K562 (cell line): Measurements from ENCODE around the gene PVALEF. TPM values are rescaled to one million over a fixed set of nuclear protein-coding genes. Genes with fewer than 3 reads are reported as not detected.

Experiments used
- ATAC-seq: fragments of 200-7000 bp; cut with Tn5 transposase; 3 replicates; pipeline ENCODE4 v1.9.1; 2020; ENCODE audit warnings: moderate library complexity
- BruUV-seq: library from RNA; stranded (reverse); fragments of 400-500 nt; replicated peaks from 2 replicates; lab custom pipeline; 2021; lab: Mats Ljungman, UMichigan
- CTCF ChIA-PET: fragments of 300-600 bp; formaldehyde crosslinking; extraction: SDS; loops from one replicate; lab custom pipeline; 2021; ENCODE audit warnings: low intra/inter-chr PET ratio; lab: Yijun Ruan, JAX
- POLR2A ChIA-PET: fragments of 300-600, 350-650 bp; sonication (Branson Sonifier 250); formaldehyde crosslinking; extraction: SDS; loops from one replicate; lab custom pipeline; 2021; ENCODE audit warnings: antibody characterized with exemption, inconsistent platforms; lab: Yijun Ruan, JAX
- DNase-seq, 4 experiments: peaks; one replicate each; pipeline versions ENCODE4 v3.0.0 to v3.0.0-alpha.2; 2011 to 2018; ENCODE audit warnings: low spot score in 3 of 4, mixed read lengths in 3 of 4; ENCODE audit errors: extremely low read depth in 1 of 4
- FAIRE-seq: peaks from 2 replicates; lab custom pipeline; 2011; peaks lifted over from hg19 to GRCh38; lab: Jason Lieb, UNC
- H2AFZ ChIP-seq: 2 replicates; pipeline ENCODE4 v1.6.0; 2011; ENCODE audit warnings: low read depth, low read length, control low read depth, inconsistent platforms
- H3K27ac ChIP-seq: fragments of 200-600 bp; 3 replicates; pipeline ENCODE4 v1.8.0; 2011; ENCODE audit warnings: low read depth, mild to moderate bottlenecking, control low read depth, inconsistent platforms, low read length, moderate library complexity, mixed read lengths; ENCODE audit errors: extremely low read depth
- H3K27me3 ChIP-seq, 2 experiments: fragments of 300-600 bp in 1 of 2; 2 replicates in 1 of 2; 3 replicates in 1 of 2; pipeline versions ENCODE4 v1.6.0 to v1.8.0; 2011; ENCODE audit warnings: inconsistent platforms in 2 of 2, low read length in 2 of 2, mild to moderate bottlenecking in 1 of 2, mixed read lengths in 1 of 2, moderate library complexity in 1 of 2; ENCODE audit not compliant: control insufficient read depth in 2 of 2, insufficient read depth in 2 of 2
- H3K36me3 ChIP-seq: fragments of 300-600 bp; 3 replicates; pipeline ENCODE4 v1.8.0; 2011; ENCODE audit warnings: mild to moderate bottlenecking, low read length, inconsistent platforms; ENCODE audit not compliant: control insufficient read depth, insufficient read depth
- H3K4me1 ChIP-seq, 2 experiments: fragments of 200-600 bp in 1 of 2; replicated peaks in 1 of 2; 2 replicates in 1 of 2; 3 replicates in 1 of 2; pipeline versions ENCODE4 v1.5.1 to v1.8.0; 2011; ENCODE audit warnings: inconsistent platforms in 2 of 2, low read length in 2 of 2, mild to moderate bottlenecking in 1 of 2, mixed read lengths in 1 of 2, moderate library complexity in 1 of 2; ENCODE audit not compliant: control insufficient read depth in 2 of 2, insufficient read depth in 2 of 2
- H3K4me2 ChIP-seq: 2 replicates; pipeline ENCODE4 v1.6.1; 2011; ENCODE audit warnings: low read length, control low read depth, inconsistent platforms, mixed read lengths; ENCODE audit not compliant: insufficient read depth
- H3K4me3 ChIP-seq: fragments of 200-600 bp; sonication (generic), shearing (Covaris generic); 2 replicates; pipeline ENCODE4 v1.5.1; 2016; ENCODE audit warnings: control low read depth, inconsistent platforms
- H3K79me2 ChIP-seq: fragments of 200-600 bp; 3 replicates; pipeline ENCODE4 v1.8.0; 2011; ENCODE audit warnings: low read length, inconsistent platforms; ENCODE audit not compliant: control insufficient read depth, insufficient read depth
- H3K9ac ChIP-seq, 2 experiments: 2 replicates each; pipeline versions ENCODE4 v1.6.0 to v1.6.1; 2011; ENCODE audit warnings: low read depth in 2 of 2, low read length in 2 of 2, control low read depth in 1 of 2, inconsistent platforms in 1 of 2, mild to moderate bottlenecking in 1 of 2, mixed read lengths in 1 of 2; ENCODE audit not compliant: insufficient read depth in 1 of 2
- H3K9me1 ChIP-seq: one replicate; pipeline ENCODE4 v1.6.0; 2011; ENCODE audit warnings: inconsistent platforms, mild to moderate bottlenecking, low read length, moderate library complexity; ENCODE audit not compliant: control insufficient read depth, insufficient read depth
- H3K9me3 ChIP-seq: replicated peaks from 2 replicates; pipeline ENCODE4 v1.5.1; 2011; ENCODE audit warnings: low read depth, low read length, inconsistent platforms; ENCODE audit not compliant: control insufficient read depth, insufficient read depth
- H4K20me1 ChIP-seq: replicated peaks from 2 replicates; pipeline ENCODE4 v1.6.1; 2011; ENCODE audit warnings: low read length, inconsistent platforms, mixed read lengths; ENCODE audit not compliant: control insufficient read depth, insufficient read depth
- ASH1L ChIP-seq: fragments of 450-650 bp; IDR thresholded peaks from 2 replicates; pipeline ENCODE4 v1.6.1; 2018; ENCODE audit warnings: borderline replicate concordance, mild to moderate bottlenecking, low read depth; ENCODE audit not compliant: partially characterized antibody
- DLX4 ChIP-seq: fragments of 250-450 bp; sonication (Bioruptor Pico); IDR thresholded peaks from 2 replicates; pipeline ENCODE4 v1.6.1; 2021; ENCODE audit warnings: mild to moderate bottlenecking
- NBN ChIP-seq: fragments of 450-650 bp; IDR thresholded peaks from 2 replicates; pipeline ENCODE4 v1.6.1; 2016; ENCODE audit warnings: low read depth, mild to moderate bottlenecking
- NFYB ChIP-seq: IDR thresholded peaks from 2 replicates; pipeline ENCODE4 v1.6.1; 2011; ENCODE audit warnings: mild to moderate bottlenecking, moderate library complexity; ENCODE audit not compliant: insufficient read length; ENCODE audit errors: extremely low read depth
- REST ChIP-seq, 2 experiments: fragments of 450-650 bp; formaldehyde crosslinking in 1 of 2; IDR thresholded peaks; 2 replicates each; pipeline versions ENCODE4 v1.4.0 to v1.6.1; 2014 to 2020; ENCODE audit warnings: mild to moderate bottlenecking in 2 of 2, borderline replicate concordance in 1 of 2, low read depth in 1 of 2
- TCF3 ChIP-seq: sonication (generic); formaldehyde crosslinking; IDR thresholded peaks from 2 replicates; pipeline ENCODE4 v1.4.0; 2020; ENCODE audit warnings: mild to moderate bottlenecking, missing genetic modification reagents
- ZBTB17 ChIP-seq: fragments of 450-650 bp; formaldehyde crosslinking; IDR thresholded peaks from 2 replicates; pipeline ENCODE4 v1.4.0; 2020; ENCODE audit warnings: mild to moderate bottlenecking
- ZFX ChIP-seq: sonication (generic); formaldehyde crosslinking; IDR thresholded peaks from 2 replicates; pipeline ENCODE4 v1.8.0; 2022; ENCODE audit warnings: mild to moderate bottlenecking, missing genetic modification reagents, moderate library complexity
- ZNF316 ChIP-seq: fragments of 450-650 bp; IDR thresholded peaks from 2 replicates; pipeline ENCODE4 v1.6.1; 2016
- ZNF583 ChIP-seq: fragments of 250-450 bp; sonication (Bioruptor Pico); IDR thresholded peaks from 2 replicates; pipeline ENCODE4 v1.4.0; 2020
- WGBS: fragments of 100-300 bp; shearing (Covaris generic); methylation state at CpG from one replicate; pipeline ENCODE4 v1.1.6; 2016; ENCODE audit warnings: low coverage, mixed read lengths; ENCODE audit not compliant: insufficient coverage; ENCODE audit errors: missing lambda C conversion rate; 5-methylcytosine and 5-hydroxymethylcytosine counted together
- in situ Hi-C: fragments of 300-500 bp; cut with MboI; formaldehyde crosslinking; loops from 4 replicates; pipeline ENCODE4 v1.15.0; 2018; ENCODE audit warnings: inconsistent platforms, mixed read lengths
- intact Hi-C: fragments of 100-400 bp; cut with micrococcal nuclease; formaldehyde crosslinking; loops from 2 replicates; pipeline ENCODE4 v1.14.2; 2022
- polyA plus RNA-seq, 8 experiments: library from polyadenylated mRNA; depleted of rRNA in 4 of 8; stranded (reverse) in 5 of 8; unstranded in 3 of 8; fragments of >200 nt; fragmentation: Nextera tagmentation in 2 of 8; fragmentation: Illumina TruSeq in 1 of 8; extraction: Ambion mirVana in 2 of 8; extraction: Trizol in 1 of 8; gene quantifications; 2 replicates each; pipeline versions ENCODE4 v1.2.1 to v1.2.3, GENCODE V29; 2011 to 2014; ENCODE audit warnings: inconsistent platforms in 1 of 8, missing spikeins in 1 of 8
- total RNA-seq, 7 experiments: library from RNA; depleted of rRNA in 6 of 7; stranded (reverse); fragments of >200 nt in 6 of 7; fragmentation: Illumina TruSeq in 2 of 7; extraction: Trizol in 2 of 7; gene quantifications; 2 replicates each; pipeline versions ENCODE4 v1.2.1 to v1.2.3, GENCODE V29; 2011 to 2021; ENCODE audit warnings: low replicate concordance in 1 of 7
- TF ChIP-seq, protein P1 (sequence below): fragments of 250-450 bp; sonication (Bioruptor Pico); IDR thresholded peaks from 2 replicates; pipeline ENCODE4 v1.8.0; 2022; ENCODE audit warnings: moderate library complexity, mild to moderate bottlenecking, inconsistent platforms
- TF ChIP-seq, protein P2 (sequence below), 3 experiments: fragments of 200-800 bp in 1 of 3; sonication (Bioruptor generic) in 1 of 3; sonication (generic) in 1 of 3; formaldehyde crosslinking in 1 of 3; IDR thresholded peaks; 2 replicates each; pipeline versions ENCODE4 v1.6.1 to v1.8.0; 2016 to 2022; ENCODE audit warnings: mild to moderate bottlenecking in 2 of 3, missing compliant biosample characterization in 2 of 3, missing genetic modification characterization in 2 of 3, missing genetic modification reagents in 1 of 3

Gene PVALEF
- total and polyA plus RNA-seq, 9 of the 15 experiments (the other 6 are each of a cell fraction or from before 2014, with no cell fraction given): not detected

GRCh38 chr17:81153340-81153803, 11.9 kb upstream of the PVALEF start:
- peak overlapping the region; percentile 75 for H3K4me2 ChIP-seq
- ChIA-PET POLR2A (interaction anchor here (0.8 to 3.7 kb wide), 4 partner anchors 10 to 26 kb away, joined by 3 to 15 read pairs (median 3); no protein-coding TSS in a partner anchor), CTCF (no interaction called here)
- no peaks in the 10 kb centered on the region for H3K36me3 ChIP-seq
- no peak overlapping the region; the same call in 2 of the 3 replicates for H3K27ac ChIP-seq
- DNase-seq (peak; percentile 66 to 79 (median 74)), ATAC-seq (peak; percentile 77), FAIRE-seq (peak; percentile 97)
- BruUV-seq: no TSS peak
- in situ Hi-C loops (no loop called here), intact Hi-C loops (no loop called here)
- no peak overlapping the region for H3K4me3 ChIP-seq
- WGBS: 3% methylated on average over 17 of the region's 17 CpGs
- no peaks in the 10 kb centered on the region for H4K20me1 ChIP-seq
- H3K4me1 ChIP-seq: peaks cover 6 to 34% of the 10 kb centered on the region in 2 experiments; a peak in 3 of 5 replicates
- H2AFZ ChIP-seq: peak overlapping the region; percentile 66
- no peaks in the 10 kb centered on the region for H3K79me2 ChIP-seq
- H3K27me3 ChIP-seq: peaks cover 24 to 62% of the 10 kb centered on the region in 2 experiments; a peak in 4 of 5 replicates
- peak overlapping the region in 1 of 2 experiments; percentile 31; a peak in 1 of 4 replicates for H3K9ac ChIP-seq
- H3K9me3 ChIP-seq: no peaks in the 10 kb centered on the region
- H3K9me1 ChIP-seq: no peaks in the 10 kb centered on the region
- TF ChIP-seq, protein P1, sequence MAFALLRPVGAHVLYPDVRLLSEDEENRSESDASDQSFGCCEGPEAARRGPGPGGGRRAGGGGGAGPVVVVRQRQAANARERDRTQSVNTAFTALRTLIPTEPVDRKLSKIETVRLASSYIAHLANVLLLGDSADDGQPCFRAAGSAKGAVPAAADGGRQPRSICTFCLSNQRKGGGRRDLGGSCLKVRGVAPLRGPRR (CRISPR knock-in tag): no peak
- no peak for TF ChIP-seq ZBTB17
- no peak for TF ChIP-seq ZFX (CRISPR knock-in tag)
- no peak for TF ChIP-seq DLX4 (CRISPR knock-in tag)
- no peak for TF ChIP-seq ZNF316
- no peak for TF ChIP-seq NFYB
- no peak for TF ChIP-seq REST (IDR thresholded peaks at IDR 0.05; ENCODE audit: borderline replicate concordance)
- no peak for TF ChIP-seq REST (CRISPR knock-in tag; IDR thresholded peaks at IDR 0.05; ENCODE audit: low read depth)
- no peak for TF ChIP-seq TCF3 (CRISPR knock-in tag)
- no peak for TF ChIP-seq ASH1L
- TF ChIP-seq NBN: no peak
- TF ChIP-seq, protein P2, sequence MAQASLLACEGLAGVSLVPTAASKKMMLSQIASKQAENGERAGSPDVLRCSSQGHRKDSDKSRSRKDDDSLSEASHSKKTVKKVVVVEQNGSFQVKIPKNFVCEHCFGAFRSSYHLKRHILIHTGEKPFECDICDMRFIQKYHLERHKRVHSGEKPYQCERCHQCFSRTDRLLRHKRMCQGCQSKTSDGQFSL (CRISPR knock-in tag; IDR thresholded peaks at IDR 0.05): no peak
- TF ChIP-seq, protein P2 (tag; IDR thresholded peaks at IDR 0.05): no peak
- no peak for TF ChIP-seq ZNF583 (CRISPR knock-in tag)
